Measurements from ENCODE around the gene ZNF227.

DNA sequence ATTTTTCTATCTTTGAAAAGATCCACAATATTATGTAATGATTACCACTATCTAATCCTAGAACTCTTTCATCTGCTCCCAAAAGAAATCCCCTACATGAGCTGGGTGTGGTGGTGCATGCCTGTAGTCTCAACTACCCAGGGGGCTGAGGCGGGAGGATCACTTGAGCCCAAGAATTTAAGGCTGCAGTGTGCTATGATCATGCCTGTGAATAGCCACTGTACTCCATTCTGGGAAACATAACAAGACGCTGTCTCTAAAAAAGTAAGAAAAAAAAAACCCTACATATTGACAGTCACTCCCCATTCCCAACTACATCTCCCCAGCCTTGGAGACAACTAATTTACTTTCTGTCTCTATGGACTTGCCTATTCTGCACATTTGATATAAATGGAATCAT, 48.5 kb upstream of the ZNF227 start:
- TF ChIP-seq CTCF (IDR thresholded peaks at IDR 0.05) (no peak), POLR2A (IDR thresholded peaks at IDR 0.05) (no peak)
